UCSD-AML1 (cell line): Measurements from ENCODE around the gene ATP5PB.

Experiments used
- DNase-seq: peaks from one replicate; lab custom pipeline; 2025; ENCODE audit not compliant: unreplicated experiment; lab: John Stamatoyannopoulos, UW

Gene ATP5PB

DNA sequence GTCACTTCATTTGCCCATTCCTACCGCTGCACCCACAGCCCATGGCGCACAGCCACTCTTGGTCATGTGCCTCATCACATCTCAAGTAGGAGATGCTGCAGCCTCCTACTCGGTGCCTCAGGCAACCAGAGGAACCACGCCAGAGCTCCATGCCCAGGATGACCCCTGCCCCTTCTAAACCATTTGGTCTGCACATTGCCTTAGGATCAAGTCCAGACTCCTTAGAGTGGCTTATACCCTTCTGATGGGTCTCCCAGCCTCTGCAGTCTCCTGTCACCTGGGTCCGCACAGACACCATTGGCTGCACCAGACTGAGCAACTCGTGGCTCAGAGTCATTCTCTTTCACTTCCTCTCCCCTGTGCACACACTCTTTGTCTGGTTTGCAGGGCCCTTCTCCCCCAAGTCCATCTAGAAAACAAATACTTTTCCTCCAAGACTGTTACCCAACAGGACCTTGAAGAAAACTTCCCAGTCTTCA lies 56.4 kb downstream of the ATP5PB start:
- DNase-seq: no peak

DNA sequence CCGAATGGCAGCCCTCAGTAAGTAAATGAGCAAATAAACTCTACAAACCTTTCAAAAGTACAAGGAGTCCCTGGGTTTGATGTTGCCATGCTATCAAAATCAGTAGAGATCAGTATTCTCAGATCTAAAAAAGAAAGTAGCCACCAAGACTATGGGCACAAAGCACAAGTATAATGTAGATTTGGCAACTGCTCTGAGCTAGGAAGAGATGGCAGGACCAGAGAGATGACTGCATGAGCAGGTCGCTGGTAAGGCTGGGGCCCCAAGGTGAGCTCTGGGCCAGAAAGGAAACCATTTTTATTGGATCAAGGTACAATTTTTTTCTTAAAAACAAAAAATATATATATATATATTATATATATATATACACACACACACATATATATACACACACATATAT lies 57.3 kb downstream of the ATP5PB start:
- no peak for DNase-seq

DNA sequence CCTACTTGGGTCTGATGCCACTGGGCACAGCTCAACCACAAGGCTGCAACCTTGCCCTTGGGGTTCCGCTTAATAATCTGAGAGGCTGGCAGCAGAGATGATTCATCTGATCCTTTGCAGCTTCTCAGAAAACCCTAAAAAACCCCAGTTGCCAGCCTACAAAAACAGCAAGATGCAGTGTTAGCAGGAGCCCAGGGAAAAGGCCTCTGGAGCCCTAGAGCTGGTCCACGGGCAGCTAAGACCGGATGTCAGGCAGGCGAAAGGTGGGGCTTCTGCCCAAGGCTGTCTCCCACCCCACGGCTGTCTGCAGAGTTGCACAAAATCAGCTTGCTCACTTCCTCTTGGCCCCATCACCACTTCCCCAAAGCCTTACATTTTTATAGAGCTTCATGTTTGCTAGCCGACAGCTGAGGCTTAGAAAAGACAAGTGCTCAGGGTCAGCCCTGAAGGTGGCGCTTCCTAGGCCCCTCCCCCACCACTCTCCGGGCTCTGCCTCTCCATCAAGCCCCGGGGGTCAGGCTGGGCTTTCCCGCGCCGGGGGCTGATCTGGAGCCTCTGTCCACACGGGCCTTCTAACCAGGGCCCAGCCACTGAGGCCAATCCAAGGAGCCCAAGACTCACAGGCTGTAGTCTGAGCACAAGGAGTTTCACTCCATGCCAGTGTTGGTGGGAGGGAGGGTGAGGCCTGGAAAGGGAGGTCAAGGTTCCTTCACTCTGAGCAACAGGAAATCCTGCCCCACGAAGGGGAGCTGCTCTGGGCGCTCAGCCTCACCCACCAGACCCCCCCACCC lies 58.3 kb downstream of the ATP5PB start:
- peak; percentile 88 for DNase-seq

GRCh38 chr1:111509997-111510375 lies 60.7 kb downstream of the ATP5PB start:
- no peak for DNase-seq

DNA sequence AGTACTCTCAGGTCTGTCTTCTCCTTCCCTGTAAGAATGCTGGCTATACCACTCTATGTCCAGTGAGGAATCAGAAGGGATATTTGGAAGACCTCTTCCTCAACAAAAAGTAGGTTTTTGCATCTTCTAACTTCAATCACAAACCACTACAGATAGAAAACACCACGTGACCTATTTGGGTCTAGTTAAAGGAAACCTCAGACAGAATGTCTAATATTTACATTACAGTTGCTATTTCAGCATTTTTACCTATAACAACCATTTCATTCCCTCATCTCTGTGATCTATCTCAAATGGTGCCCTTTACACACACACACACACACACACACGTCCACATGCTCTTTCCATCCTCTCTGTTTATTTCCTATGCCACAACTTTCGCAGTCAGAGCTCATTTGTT lies 62.1 kb downstream of the ATP5PB start:
- no peak for DNase-seq
